NCI-H1436 treated with DMSO at 0.1 percent for 48 hours (cell line): ENCODE results near the gene MTG1.

Experiments used
- DNase-seq: peaks from one replicate; lab custom pipeline; 2025; lab: John Stamatoyannopoulos, UW

Gene MTG1

DNA sequence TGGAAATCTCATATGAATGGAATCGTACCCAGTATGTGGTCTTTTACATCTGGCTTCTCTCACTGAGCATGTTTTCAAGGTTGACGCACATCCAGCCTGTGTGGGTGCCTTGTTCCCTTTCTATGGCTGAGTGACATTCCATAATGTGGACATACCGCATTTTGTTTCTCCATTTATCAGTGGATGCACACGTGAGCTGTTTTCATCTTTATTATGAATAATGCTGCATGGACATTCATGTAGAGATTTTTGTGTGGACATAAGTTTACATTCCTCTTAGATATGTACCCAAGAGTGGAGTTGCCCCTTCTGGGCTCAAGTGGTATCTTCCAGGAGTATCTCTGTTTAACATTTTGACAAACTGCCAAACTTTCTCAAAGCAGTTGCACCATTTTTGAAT lies 58.5 kb downstream of the MTG1 start:
- DNase-seq: no peak

DNA sequence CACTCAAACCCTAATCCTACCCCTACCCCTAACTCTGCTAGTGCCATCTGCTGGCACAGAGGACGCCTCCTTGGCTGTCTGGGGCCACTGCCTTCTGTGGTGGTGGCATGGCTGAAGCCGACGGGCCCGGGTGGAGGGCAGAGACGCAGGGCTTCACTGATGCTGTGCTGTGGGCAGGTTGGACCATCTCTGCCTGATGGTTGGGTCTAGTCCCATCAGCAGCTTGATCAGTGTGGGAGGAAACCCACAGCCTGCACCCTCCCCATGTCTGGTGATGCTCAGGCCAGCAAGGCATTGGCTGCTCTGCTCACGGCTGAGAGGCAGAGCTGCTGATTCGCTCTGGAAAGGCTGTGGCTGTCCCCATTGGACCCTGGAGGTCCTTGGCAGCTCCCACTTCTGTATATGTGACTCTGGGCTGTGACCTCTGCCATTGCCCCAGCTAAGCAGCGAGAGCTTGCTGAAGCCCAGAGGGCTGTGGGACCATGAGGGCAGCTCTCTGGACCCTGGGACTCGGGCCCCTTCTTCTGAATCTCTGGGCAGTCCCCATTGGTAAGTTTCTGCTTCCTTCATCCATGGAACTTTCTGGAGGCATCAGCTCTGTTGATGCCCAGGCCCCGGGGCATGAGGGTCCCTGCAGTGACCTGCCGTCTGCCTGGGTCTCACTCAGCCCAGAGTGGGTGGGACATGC lies 59.7 kb downstream of the MTG1 start, which contains the start of gene SCART1:
Gene SCART1 (plus strand): TSS at position 430 of the 688 bp plus-strand sequence. CDS start 53 bp downstream, at position 483.
- DNase-seq: peak; percentile 49

DNA sequence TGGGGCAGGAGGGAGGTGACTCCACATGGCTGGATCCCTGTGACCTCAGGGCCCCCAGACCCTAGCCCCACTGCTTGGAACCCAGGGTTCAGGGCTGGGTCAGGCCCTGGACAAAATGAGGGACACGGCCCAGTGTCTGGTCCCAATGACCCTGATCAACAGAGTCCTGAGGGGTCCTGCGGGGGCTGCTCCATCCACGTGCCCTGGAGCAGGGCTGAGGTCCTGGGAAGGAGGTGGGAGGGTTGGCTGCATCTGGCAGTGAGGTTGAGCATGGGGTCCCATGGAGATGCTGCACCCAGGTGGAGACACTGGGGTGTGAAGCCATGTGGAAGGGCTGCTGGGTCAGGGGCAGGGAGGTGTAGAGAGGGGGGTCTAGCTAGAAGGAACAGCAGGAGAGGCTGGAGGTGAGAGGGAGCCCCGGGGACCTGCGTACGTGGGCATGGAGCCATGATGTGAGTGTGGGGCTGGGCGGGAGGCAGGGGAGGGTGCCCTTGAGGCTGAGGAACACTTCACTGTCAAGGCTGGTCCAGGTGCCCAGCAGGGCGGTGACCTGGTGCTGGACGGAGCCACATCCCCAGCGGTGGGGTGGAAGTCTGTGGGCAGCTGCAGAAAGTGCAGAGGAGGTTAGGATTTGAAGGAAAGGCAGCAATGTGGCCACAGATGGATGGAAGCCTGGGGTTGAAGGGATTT lies 60.4 kb downstream of the MTG1 start:
- DNase-seq: no peak

DNA sequence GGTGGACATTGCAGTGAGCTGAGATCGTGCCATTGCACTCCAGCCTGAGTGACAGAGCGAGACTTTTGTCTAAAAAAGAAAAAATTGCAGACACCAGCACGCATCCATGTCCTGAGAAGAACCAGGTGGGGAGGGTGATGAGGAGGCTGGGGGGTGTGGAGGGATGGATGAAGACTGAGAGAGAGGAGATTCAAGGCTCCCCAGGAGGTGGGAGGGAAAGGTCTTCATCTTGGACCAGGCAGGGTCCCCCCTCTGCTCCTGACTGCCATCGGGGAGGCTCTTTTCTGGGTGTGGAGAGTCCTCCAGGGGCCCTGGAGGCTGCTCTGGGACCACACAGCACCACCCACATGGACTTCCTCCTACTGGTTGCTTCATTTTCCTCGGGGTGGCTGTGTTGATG lies 61.2 kb downstream of the MTG1 start:
- no peak for DNase-seq

DNA sequence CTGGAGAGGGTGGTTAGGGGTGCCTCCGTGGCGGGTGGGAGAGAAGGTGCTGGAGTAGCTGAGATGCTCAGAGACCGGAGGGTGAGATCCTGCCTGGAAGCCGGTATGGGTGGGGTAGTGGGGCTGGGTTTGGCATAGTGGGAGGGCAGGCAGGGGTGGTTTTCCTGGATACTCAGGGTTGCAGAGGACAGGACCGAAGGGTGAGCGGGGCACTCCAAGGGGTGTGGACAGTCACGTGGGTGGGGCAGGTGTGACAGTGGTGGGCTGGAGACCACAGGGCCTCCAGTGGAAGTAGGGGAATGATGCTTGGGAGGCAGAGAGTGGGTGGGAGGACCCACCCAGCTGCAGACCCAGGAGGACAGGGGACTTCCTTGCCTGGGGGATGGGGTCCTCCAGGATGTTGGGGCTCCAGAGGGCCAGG lies 61.7 kb downstream of the MTG1 start:
- DNase-seq: no peak

DNA sequence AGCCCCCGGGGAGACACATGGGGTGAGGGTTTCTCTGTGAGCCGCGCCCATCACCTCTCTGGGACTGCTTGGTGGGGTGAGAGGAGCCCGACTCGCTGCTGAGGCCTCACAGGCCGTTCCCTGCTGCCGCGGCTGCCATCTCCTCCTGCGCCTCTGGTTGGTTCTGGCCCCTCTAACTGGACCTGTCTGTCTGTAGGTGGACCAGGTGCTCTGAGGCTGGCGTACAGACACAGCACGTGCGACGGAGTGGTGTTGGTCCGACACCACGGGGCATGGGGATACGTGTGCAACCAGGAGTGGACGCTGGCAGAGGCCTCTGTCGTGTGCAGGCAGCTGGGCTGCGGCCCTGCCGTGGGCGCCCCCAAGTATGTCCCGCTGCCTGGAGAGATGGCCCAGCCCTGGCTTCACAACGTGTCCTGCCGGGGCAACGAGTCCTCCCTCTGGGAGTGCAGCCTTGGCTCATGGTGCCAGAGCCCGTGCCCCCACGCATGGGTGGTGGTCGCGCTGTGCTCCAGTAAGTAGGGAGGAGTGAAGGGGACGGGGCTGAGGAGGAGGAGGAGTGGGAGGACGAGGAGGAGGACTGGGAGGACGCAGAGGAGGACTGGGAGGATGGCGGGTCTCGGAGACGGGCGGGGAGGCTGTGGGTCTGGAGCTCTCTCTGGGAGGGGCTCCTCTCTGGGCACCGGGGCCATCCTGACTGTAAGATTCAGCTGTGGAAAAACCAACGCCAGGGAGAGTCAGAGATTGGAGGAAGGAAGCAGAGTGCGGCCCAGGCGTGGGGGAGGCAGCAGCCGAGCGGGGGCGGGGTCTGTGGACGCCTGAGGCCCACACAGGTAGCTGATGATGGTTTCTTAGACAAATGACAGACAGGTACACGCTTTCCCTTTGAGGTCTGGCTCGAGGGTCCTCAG lies 62.3 kb downstream of the MTG1 start:
- DNase-seq: no peak

DNA sequence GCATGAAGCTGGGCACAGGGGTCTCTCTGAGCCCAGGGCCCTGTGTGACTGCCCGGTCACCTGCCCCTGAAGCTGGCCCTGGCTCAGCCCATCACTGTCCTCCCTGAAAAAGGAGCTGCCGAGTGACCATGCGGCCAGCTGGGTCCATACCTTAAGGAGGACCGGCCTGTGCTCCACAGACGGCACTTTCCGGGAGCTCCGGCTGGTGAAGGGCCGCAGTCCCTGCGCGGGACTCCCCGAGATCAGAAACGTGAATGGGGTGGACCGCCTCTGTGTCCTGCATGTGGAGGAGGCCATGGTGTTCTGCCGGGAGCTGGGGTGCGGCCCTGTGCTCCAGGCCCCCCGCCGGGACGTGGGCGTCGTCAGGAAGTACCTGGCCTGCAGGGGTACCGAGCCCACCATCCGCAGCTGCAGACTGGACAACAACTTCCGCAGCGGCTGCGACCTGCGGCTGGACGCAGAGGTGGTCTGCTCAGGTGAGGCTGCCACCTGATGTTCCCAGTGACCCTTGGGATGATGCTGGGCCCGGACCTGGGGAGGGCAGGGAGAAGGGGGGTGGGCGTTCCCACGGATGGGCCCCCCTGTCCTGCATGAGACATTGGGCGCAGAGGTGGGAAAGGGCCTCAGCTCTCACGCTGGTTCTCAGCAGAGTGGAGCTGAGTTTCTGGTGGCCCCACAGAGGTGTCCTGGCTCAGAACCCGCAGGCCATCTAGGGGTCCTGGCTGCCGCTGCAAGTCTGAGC lies 63.3 kb downstream of the MTG1 start:
- no peak for DNase-seq

DNA sequence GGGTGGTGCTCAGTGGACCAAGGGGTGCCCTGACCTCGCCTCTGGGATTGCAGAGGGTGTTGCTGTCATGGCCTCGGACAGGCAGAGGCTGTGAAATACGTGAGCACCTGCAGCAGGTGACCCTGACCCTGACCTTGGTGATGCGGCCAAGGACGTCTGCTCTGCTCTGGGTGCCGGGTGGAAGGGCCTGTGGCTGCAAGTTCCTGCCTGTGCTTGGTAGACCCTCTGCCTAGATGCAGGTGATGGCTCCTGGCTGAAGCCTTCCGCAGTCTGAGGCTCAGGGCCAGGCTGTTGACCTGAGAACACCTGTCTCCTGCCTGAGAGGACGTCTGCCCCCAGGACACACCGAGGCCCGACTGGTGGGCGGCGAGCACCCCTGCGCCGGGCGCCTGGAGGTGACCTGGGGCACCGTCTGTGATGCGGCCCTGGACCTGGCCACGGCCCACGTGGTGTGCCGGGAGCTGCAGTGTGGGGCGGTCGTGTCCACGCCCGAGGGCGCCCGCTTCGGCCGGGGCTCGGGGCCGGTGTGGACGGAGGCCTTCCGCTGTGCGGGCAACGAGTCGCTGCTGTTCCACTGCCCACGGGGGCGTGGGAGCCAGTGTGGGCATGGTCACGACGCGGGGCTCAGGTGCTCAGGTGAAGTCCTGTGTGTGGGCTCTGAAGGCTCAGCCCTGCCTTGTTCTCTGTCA lies 64.2 kb downstream of the MTG1 start:
- DNase-seq: no peak

DNA sequence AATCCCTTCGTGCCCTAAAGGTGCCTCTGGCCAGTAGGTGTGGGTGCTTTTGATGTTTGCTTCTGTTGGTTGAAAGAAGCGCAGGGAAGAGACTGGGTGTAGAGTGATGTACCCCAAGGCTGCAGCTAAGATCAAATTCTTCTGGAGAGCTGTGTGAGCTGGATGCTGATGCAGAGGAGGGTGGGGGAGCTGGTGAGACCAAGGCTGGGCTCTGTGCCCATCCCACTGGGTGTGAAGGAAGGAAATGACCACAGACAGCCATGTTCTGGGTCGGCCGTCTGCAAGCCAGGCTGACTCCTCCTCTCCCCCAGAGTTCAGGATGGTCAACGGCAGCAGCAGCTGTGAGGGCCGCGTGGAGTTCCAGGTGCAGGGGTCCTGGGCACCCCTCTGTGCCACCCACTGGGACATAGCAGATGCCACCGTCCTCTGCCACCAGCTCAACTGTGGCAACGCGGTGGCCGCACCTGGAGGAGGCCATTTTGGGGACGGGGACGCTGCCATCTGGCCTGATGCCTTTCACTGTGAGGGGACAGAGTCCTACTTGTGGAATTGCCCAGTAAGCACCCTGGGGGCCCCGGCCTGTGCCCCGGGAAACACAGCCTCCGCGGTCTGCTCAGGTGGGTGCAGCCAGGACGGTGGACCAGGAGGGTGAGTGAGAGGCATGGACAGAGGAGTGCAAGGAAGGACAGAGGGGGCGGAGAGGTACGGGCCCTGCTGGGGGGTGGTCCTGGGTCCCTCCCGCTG lies 64.9 kb downstream of the MTG1 start:
- no peak for DNase-seq

DNA sequence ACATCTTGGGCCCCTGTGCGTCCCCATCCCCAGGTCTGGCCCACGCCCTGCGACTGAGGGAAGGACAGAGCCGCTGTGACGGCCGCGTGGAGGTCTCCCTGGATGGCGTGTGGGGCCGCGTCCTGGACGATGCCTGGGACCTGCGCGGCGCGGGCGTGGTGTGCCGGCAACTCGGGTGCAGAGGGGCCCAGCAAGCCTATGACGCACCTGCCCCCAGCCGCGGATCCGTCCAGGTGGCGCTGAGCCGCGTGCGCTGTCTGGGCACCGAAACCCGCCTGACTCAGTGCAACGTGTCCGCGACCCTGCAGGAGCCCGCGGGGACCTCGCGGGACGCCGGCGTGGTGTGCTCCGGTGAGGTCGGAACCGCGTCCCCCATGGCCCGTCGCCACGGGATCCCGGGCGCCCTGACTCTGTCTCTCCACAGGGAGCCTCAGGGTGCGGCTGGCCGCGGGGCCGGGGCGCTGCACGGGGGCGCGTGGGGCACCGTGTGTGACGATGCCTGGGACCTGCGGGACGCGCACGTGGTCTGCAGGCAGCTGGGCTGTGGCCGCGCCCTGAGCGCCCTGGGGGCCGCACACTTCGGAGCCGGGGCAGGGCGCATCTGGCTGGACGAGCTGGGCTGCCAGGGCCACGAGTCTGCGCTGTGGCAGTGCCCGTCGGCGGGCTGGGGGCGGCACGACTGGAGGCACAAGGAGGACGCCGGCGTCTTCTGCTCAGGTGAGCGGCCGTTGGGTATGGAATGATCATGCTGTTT lies 65.7 kb downstream of the MTG1 start:
- DNase-seq: no peak

DNA sequence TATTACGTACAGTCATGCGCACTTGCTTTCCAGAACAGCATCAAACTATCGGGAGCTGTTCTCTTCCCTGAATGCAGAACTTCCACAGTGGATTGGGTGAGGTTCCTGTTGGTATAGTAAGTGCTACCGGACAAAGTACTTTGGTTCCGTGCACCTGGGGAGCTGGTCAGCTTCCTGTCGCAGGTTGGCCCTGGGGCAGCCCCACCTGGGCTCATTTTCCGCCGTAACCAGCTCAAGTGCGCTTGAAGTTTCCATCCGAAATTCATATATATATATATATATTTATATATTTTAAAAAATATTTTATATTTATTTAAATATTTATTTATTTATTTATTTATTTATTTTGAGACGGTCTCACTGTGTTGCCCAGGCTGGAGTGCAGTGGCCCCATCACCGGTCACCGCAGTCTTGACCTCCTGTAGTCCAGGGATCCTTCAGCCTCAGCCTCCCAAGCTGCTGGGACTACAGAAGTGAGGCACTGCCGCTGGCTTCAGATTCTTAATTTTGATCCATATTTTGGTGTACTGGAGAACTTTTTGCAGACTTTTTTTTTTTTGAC lies 66.3 kb downstream of the MTG1 start:
- no peak for DNase-seq

DNA sequence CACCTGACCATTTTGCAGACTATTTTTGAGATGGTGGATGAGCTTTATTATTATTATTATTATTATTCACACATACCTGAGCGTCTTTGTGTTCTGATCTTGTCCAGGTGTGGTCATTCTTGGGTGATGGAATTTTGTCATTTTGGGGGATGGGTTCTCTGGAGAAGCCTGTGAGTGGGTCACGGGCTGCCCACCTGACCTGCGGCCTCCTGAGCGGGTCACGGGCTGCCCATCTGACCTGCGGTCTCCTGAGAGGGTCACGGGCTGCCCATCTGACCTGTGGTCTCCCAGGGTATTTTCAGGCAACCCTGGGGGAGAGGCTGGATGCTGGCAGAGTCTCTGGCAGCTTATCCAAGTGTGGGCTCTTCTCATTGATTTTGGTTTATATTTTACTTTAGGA lies 67.1 kb downstream of the MTG1 start:
- no peak for DNase-seq

DNA sequence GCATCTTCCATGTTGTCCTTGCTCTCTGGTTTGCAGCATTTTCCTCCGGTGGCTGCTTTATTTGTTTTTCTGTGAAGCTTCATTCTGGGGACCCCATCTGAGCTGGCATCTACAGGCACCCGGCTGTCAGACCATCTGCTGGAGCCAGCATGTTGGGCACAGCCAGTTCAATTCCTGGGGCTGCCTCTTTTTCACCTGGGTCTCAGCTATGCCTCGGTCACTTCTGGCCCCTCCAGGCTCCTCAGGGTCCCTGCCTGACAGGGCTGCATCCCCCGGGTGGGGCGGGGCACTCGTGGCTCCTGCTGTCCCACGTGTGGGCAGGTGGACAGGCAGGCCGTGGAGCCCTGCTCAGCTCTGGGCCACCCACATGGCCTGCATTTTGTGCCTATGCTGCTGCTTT lies 67.9 kb downstream of the MTG1 start:
- DNase-seq: no peak

DNA sequence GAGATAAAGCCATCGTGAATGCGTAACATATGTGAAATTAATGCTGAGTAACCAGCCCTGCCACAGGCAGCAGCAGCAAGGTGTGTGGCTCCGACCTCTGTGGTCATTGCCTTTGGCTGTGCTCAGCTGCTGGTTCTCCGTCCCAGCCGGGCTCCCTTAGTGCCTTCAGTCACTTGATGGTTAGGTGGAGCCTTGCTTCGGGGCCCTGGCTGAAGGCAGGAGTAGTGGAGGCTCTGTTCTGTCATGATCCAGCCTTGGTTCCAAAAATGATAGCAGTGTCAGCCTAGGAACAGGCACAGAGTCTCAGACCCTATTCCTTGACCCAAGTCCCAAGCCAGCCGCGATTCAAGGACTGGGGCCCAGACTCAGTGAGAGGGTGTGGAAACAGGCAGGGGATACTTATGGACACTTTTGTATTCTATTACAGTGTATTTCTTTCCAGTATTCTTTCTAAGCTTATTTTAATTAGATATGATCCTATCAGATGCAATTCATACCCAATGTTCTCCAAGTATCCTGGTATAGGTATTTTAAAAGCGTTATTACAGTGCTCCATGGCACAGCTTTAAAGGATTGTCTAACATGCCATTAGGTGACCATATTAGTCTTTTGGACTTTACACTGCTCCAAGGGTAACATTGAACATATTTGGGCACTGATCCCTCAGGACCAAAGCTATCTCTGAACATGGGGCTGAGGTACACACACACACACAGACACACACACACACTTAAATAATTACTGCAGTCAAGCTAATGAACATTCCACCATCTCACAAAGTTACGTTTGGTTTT lies 68.8 kb downstream of the MTG1 start:
- DNase-seq: no peak

DNA sequence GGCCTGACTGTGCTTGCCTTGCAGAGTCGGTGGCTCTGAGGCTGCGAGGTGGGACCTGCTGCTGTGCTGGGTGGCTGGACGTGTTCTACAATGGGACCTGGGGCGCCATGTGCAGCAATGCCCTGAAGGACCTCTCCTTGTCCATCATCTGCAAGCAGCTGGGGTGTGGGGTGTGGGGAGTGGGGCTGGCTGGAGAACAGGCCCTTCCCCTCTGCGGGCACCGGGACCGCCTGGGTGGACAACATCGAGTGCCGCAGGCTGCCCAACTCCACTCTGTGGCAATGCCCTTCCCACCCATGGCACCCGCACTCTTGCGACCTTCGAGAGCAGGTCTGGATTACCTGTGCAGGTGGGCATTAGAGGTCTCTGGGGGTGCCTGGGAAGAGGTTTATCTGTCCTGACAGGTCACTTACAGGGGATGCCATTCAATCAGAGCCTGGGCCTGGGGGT lies 70.7 kb downstream of the MTG1 start:
- no peak for DNase-seq

DNA sequence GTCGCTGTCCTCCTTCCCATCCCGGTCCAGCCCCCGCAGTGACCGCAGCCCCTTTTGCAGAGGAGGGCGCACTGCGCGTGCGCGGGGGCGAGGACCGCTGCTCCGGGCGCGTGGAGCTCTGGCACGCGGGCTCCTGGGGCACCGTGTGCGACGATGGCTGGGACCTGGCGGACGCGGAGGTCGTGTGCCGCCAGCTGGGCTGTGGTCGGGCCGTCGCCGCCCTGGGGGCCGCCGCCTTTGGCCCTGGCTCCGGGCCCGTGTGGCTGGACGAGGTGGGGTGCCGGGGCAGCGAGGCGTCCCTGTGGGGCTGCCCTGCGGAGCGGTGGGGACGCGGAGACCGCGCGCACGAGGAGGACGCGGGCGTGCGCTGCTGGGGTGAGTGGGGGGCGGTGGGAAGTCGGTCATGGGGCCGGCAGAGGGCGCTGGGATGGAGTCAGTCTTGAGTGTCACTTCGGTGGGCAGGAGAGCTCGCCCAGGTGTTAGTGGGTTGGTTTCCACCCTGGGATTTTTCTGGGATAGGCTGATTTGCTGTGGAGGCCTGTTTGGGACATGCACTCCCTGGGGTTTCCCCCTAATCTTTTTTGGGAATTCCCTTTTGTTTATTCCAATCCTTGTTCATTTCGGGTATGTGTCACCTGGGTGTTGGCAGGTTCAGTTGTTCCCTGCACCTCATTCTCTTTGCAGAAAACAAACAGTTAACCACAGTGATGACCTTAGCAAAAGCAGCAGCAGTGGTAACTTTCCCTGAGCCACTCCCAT lies 71.4 kb downstream of the MTG1 start:
- DNase-seq: no peak

DNA sequence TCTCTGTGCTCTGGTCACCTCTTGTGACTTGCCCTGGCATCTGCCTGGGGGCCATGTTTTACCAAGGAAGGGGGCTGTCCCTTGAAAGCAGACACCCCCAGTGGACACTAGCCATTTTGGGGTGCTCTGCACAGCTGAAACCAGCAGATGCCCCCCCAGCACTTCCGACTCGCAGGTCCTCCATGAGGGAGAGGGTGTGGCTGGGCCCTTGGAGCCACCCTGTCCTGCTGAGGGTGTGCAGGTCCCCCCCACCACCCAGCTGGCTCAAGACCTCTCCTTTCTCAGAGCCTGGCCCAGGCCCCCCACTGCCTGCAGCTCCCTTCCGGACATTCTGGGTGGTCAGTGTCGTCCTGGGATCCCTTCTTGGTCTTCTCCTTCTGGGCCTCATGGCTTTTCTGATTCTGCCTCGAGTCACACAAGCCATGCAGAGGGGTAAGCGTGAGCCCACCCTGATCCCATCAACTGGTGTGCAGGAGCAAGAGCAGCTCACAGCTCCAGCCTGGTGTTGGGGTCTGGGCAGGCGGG lies 72.1 kb downstream of the MTG1 start:
- no peak for DNase-seq
